Measurements from ENCODE around the gene EFHD2. TPM values are rescaled to one million over a fixed set of nuclear protein-coding genes. Genes with fewer than 3 reads are reported as not detected.

The EFHD2 gene
- total RNA-seq, 4 donors from 2014 or later = 38.9 to 55.7 (median 43.5) TPM

GRCh38 chr1:15412175-15412800 is 2.6 kb downstream of the EFHD2 start:
- DNase-seq (ENCODE audit: low spot score in 2 of 2) = no peak
- H3K4me3 ChIP-seq (ENCODE audit: low read depth, poor library complexity, severe bottlenecking) = no peak overlapping the region
- 79 to 84% methylated on average over 16 of the region's 16 CpGs for WGBS, 2 donors
- intact Hi-C loops (cut with DNase I; ENCODE audit: low total_unique reads) = no loop called here
- TF ChIP-seq CTCF (IDR thresholded peaks at IDR 0.05) (no peak), POLR2A (IDR thresholded peaks at IDR 0.05) (no peak)

GRCh38 chr1:15412843-15413242 is 3.2 kb downstream of the EFHD2 start:
- H3K4me3 ChIP-seq (ENCODE audit: low read depth, poor library complexity, severe bottlenecking) = no peak overlapping the region
- DNase-seq (ENCODE audit: low spot score in 2 of 2) = no peak
- intact Hi-C loops (cut with DNase I; ENCODE audit: low total_unique reads) = no loop called here
- WGBS, 2 donors = 69 to 75% methylated on average over 11 of the region's 11 CpGs
- TF ChIP-seq POLR2A (IDR thresholded peaks at IDR 0.05) (no peak), CTCF (IDR thresholded peaks at IDR 0.05) (no peak)

- DNase-seq (ENCODE audit: low spot score in 2 of 2) = no peak
- intact Hi-C loops (cut with DNase I; ENCODE audit: low total_unique reads) = no loop called here
- no peak overlapping the region for H3K4me3 ChIP-seq (ENCODE audit: low read depth, poor library complexity, severe bottlenecking)
- TF ChIP-seq CTCF (IDR thresholded peaks at IDR 0.05) = no peak
- TF ChIP-seq POLR2A (IDR thresholded peaks at IDR 0.05) = no peak
- WGBS, 2 donors = 80 to 87% methylated on average over 19 to 20 of the region's 20 CpGs
These were observed 4.1 kb downstream of the EFHD2 start for GRCh38 chr1:15413563-15414444.

- TF ChIP-seq CTCF (IDR thresholded peaks at IDR 0.05) = no peak
- no peak for TF ChIP-seq POLR2A (IDR thresholded peaks at IDR 0.05)
- 90 to 95% methylated on average over 10 of the region's 10 CpGs for WGBS, 2 donors
- DNase-seq (ENCODE audit: low spot score in 2 of 2) = no peak
- no peak overlapping the region for H3K4me3 ChIP-seq (ENCODE audit: low read depth, poor library complexity, severe bottlenecking)
- intact Hi-C loops (cut with DNase I; ENCODE audit: low total_unique reads) = no loop called here
These were observed 4.8 kb downstream of the EFHD2 start for GRCh38 chr1:15414445-15414983.

GRCh38 chr1:15417059-15417934 is 7.6 kb downstream of the EFHD2 start:
- intact Hi-C loops (cut with DNase I; ENCODE audit: low total_unique reads) = no loop called here
- TF ChIP-seq POLR2A (IDR thresholded peaks at IDR 0.05) (no peak), CTCF (IDR thresholded peaks at IDR 0.05) (no peak)
- WGBS, 2 donors = 58 to 72% methylated on average over 18 of the region's 18 CpGs
- no peak overlapping the region for H3K4me3 ChIP-seq (ENCODE audit: low read depth, poor library complexity, severe bottlenecking)
- DNase-seq (ENCODE audit: low spot score in 2 of 2) = no peak
